Smooth muscle cell (in vitro differentiated cells): Measurements from ENCODE around the gene VCL. TPM values are rescaled to one million over a fixed set of nuclear protein-coding genes. Genes with fewer than 3 reads are reported as not detected.

ENCODE experiments used
- DNase-seq: peaks from one replicate; lab custom pipeline; 2025; ENCODE audit not compliant: unreplicated experiment; lab: John Stamatoyannopoulos, UW
- H2AFZ ChIP-seq: fragments of 200-600 bp; sonication (generic); 2 replicates; pipeline ENCODE4 v1.6.0; 2016; ENCODE audit warnings: antibody characterized with exemption, low read depth, mild to moderate bottlenecking
- H3F3A ChIP-seq: fragments of 200-600 bp; sonication (generic); 2 replicates; pipeline ENCODE4 v1.6.0; 2017; ENCODE audit warnings: antibody characterized with exemption, low read depth
- H3K27ac ChIP-seq: fragments of 200-600 bp; sonication (generic); 2 replicates; pipeline ENCODE4 v1.5.1; 2016; ENCODE audit warnings: low read depth, mild to moderate bottlenecking
- H3K27me3 ChIP-seq: fragments of 200-600 bp; sonication (generic); 2 replicates; pipeline ENCODE4 v1.6.1; 2016; ENCODE audit warnings: low read depth, mild to moderate bottlenecking
- H3K36me3 ChIP-seq: fragments of 200-600 bp; sonication (generic); 2 replicates; pipeline ENCODE4 v1.5.1; 2016; ENCODE audit warnings: low read depth
- H3K4me1 ChIP-seq: fragments of 200-600 bp; sonication (generic); 2 replicates; pipeline ENCODE4 v1.5.1; 2016; ENCODE audit warnings: low read depth
- H3K4me2 ChIP-seq: fragments of 200-600 bp; sonication (generic); 2 replicates; pipeline ENCODE4 v1.6.0; 2016; ENCODE audit warnings: mild to moderate bottlenecking
- H3K4me3 ChIP-seq: fragments of 200-600 bp; sonication (generic); 2 replicates; pipeline ENCODE4 v1.5.1; 2016; ENCODE audit warnings: mild to moderate bottlenecking
- H3K79me2 ChIP-seq: fragments of 200-600 bp; sonication (generic); 2 replicates; pipeline ENCODE4 v1.6.0; 2016; ENCODE audit warnings: low read depth, mild to moderate bottlenecking
- H3K9ac ChIP-seq: fragments of 200-600 bp; sonication (generic); 2 replicates; pipeline ENCODE4 v1.6.0; 2016; ENCODE audit warnings: low read depth
- H3K9me3 ChIP-seq: fragments of 200-600 bp; sonication (generic); replicated peaks from 2 replicates; pipeline ENCODE4 v1.5.1; 2016; ENCODE audit warnings: low read depth
- H4K20me1 ChIP-seq: fragments of 200-600 bp; sonication (generic); 2 replicates; pipeline ENCODE4 v1.6.0; 2016; ENCODE audit warnings: low read depth
- CTCF ChIP-seq: fragments of 200-600 bp; sonication (generic); IDR thresholded peaks from 2 replicates; pipeline ENCODE4 v1.5.1; 2017; ENCODE audit warnings: borderline replicate concordance, mild to moderate bottlenecking, antibody characterized with exemption; ENCODE audit not compliant: insufficient read depth, poor library complexity, severe bottlenecking
- WGBS: methylation state at CpG from one replicate; pipeline ENCODE4 v1.1.7; 2016; ENCODE audit warnings: low lambda C conversion rate; 5-methylcytosine and 5-hydroxymethylcytosine counted together
- polyA plus RNA-seq: library from polyadenylated mRNA; unstranded; fragments of >200 nt; fragmentation: Nextera tagmentation; extraction: Ambion mirVana; gene quantifications from 2 replicates; pipeline ENCODE4 v1.2.1, GENCODE V29; 2016
- total RNA-seq: library from RNA; depleted of rRNA; stranded (reverse); fragments of >200 nt; gene quantifications from 2 replicates; pipeline ENCODE4 v1.2.3, GENCODE V29; 2014

Gene VCL
- total and polyA plus RNA-seq, 2 experiments from 2014 or later, result 128 to 187 TPM

GRCh38 chr10:74050653-74051052 lies 52.7 kb downstream of the VCL start:
- WGBS, result 86% methylated on average over 1 of the region's 1 CpG
- Histone ChIP-seq H2AFZ (no peak overlapping the region), H3K27me3 (no peaks in the 10 kb centered on the region), H3F3A (peaks cover 30% of the 10 kb centered on the region), H3K9me3 (no peaks in the 10 kb centered on the region), H3K79me2 (peaks cover 99% of the 10 kb centered on the region), H3K4me2 (no peak overlapping the region), H3K36me3 (peaks cover 4% of the 10 kb centered on the region), H4K20me1 (peaks cover 100% of the 10 kb centered on the region), H3K4me1 (no peaks in the 10 kb centered on the region), H3K27ac (no peak overlapping the region), H3K9ac (no peak overlapping the region), H3K4me3 (no peak overlapping the region)
- DNase-seq, result no peak
- TF ChIP-seq CTCF, result no peak

DNA sequence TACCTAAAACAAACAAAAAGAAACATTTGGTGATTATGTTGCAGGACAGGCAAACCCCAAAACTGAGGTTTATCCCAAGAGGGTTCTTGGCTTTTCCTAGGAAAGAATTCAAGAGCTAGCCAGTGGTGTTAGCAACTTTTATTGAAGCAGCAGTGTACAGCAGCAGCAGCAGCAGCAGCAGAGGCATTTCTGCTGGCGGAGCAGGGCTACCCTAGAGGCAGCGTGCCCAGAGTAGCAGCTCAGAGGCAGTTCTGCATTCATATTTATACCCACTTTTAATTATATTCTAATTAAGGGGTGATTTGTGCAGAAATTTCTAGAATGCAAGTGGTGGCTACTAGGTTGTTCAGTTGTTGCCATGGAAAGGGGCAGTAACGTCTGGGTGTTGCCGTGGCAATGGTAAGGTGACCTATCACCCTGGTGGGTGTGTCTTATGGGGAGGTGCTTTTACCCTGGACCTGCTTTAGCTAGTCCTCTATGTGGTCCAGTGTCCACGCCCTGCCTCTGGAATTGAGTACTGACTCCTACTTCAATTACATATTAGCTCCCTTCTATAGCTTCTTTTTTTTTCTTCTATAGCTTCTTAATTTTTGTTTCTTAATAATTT lies 53.9 kb downstream of the VCL start:
- no peak for DNase-seq
- Histone ChIP-seq H3K27ac (no peak overlapping the region), H4K20me1 (peaks cover 100% of the 10 kb centered on the region), H3F3A (peaks cover 27% of the 10 kb centered on the region), H3K4me1 (no peaks in the 10 kb centered on the region), H3K9me3 (no peaks in the 10 kb centered on the region), H3K4me3 (no peak overlapping the region), H3K36me3 (no peaks in the 10 kb centered on the region), H3K79me2 (peaks cover 96% of the 10 kb centered on the region), H3K27me3 (no peaks in the 10 kb centered on the region), H3K9ac (no peak overlapping the region), H3K4me2 (no peak overlapping the region), H2AFZ (no peak overlapping the region)
- no peak for TF ChIP-seq CTCF
- WGBS, result 88% methylated on average over 5 of the region's 5 CpGs

- H2AFZ ChIP-seq, result no peak overlapping the region
- H4K20me1 ChIP-seq, result peaks cover 100% of the 10 kb centered on the region
- no peak overlapping the region for H3K27ac ChIP-seq
- no peaks in the 10 kb centered on the region for H3K36me3 ChIP-seq
- 92% methylated on average over 1 of the region's 1 CpG for WGBS
- H3K4me3 ChIP-seq, result no peak overlapping the region
- no peak for TF ChIP-seq CTCF
- no peaks in the 10 kb centered on the region for H3K27me3 ChIP-seq
- H3K79me2 ChIP-seq, result peaks cover 98% of the 10 kb centered on the region
- DNase-seq, result no peak
- no peaks in the 10 kb centered on the region for H3K4me1 ChIP-seq
- peaks cover 31% of the 10 kb centered on the region for H3F3A ChIP-seq
- H3K4me2 ChIP-seq, result no peak overlapping the region
- no peak overlapping the region for H3K9ac ChIP-seq
- H3K9me3 ChIP-seq, result no peaks in the 10 kb centered on the region
These were observed 55.1 kb downstream of the VCL start for GRCh38 chr10:74052994-74053393.
